ENCODE measurements around the gene TMEM163.

Gene TMEM163

GRCh38 chr2:134603966-134604365 lies 114.8 kb downstream of the TMEM163 start:
- FAIRE-seq, result no peak
- no peak for DNase-seq (ENCODE audit: insufficient read length, low spot score)
- TF ChIP-seq CTCF (IDR thresholded peaks at IDR 0.05; ENCODE audit: insufficient read depth, missing control alignments), result no peak

- DNase-seq (ENCODE audit: insufficient read length, low spot score) (no peak), FAIRE-seq (no peak)
- TF ChIP-seq CTCF (IDR thresholded peaks at IDR 0.05; ENCODE audit: insufficient read depth, missing control alignments), result no peak
These were observed 116.1 kb downstream of the TMEM163 start for GRCh38 chr2:134602666-134603065.

GRCh38 chr2:134601264-134601663 lies 117.5 kb downstream of the TMEM163 start:
- DNase-seq (ENCODE audit: insufficient read length, low spot score) (no peak), FAIRE-seq (no peak)
- no peak for TF ChIP-seq CTCF (IDR thresholded peaks at IDR 0.05; ENCODE audit: insufficient read depth, missing control alignments)

- no peak for DNase-seq (ENCODE audit: insufficient read length, low spot score)
- TF ChIP-seq CTCF (IDR thresholded peaks at IDR 0.05; ENCODE audit: insufficient read depth, missing control alignments), result no peak
- no peak for FAIRE-seq
These were observed 118.6 kb downstream of the TMEM163 start for GRCh38 chr2:134600208-134600607.

GRCh38 chr2:134599236-134599635 lies 119.6 kb downstream of the TMEM163 start:
- FAIRE-seq (no peak), DNase-seq (ENCODE audit: insufficient read length, low spot score) (no peak)
- no peak for TF ChIP-seq CTCF (IDR thresholded peaks at IDR 0.05; ENCODE audit: insufficient read depth, missing control alignments)

- no peak for DNase-seq (ENCODE audit: insufficient read length, low spot score)
- no peak for FAIRE-seq
- TF ChIP-seq CTCF (IDR thresholded peaks at IDR 0.05; ENCODE audit: insufficient read depth, missing control alignments), result no peak
These were observed 124.4 kb downstream of the TMEM163 start for GRCh38 chr2:134594399-134594798.

- DNase-seq (ENCODE audit: insufficient read length, low spot score) (no peak), FAIRE-seq (no peak)
- no peak for TF ChIP-seq CTCF (IDR thresholded peaks at IDR 0.05; ENCODE audit: insufficient read depth, missing control alignments)
These were observed 125.3 kb downstream of the TMEM163 start for GRCh38 chr2:134593519-134593918.

Measured in D721Med (cell line).